Activated T-helper 1 cell treated with Interleukin-2 at 50 U/mL for 16 hours (primary cell): ENCODE measurements around the gene PTP4A1.
"Not testable (repeated sequence)": the region's sequence is repeated elsewhere in the genome, so short reads cannot be mapped to it uniquely, and the experiment has no call there.

ENCODE experiments used
- DNase-seq: peaks from one replicate; pipeline ENCODE4 v3.0.0-alpha.2; 2020; ENCODE audit warnings: low read depth

Gene PTP4A1

DNA sequence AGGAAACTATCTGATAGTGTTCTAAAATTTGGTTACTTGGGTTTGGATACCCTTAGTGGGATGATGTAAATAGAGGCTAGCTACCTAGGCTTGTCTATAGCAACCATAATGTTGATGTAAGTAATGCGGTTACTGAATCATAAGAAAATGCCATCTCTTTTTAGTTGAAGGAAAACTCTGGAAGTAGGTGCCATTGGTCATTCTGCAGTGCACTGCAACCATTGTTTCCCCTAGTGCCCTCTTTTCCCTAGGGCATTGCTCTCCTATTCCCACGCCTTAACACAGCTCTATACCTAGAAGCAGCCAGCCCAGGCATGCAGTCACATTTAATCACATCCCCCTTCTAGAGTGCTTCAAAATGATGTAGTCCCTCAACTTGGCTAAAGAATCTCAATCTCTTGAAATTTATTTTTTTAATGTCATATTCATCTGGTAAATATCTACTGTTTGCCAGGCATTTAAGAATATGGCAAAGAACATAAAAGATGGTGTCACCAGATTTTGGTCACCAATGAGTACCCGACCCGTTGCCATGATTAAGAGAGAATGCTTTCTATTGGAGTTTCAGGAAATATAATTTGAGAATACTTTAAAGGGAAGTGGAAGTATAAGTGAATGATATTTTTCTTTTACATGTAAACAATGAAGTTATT is 10.4 kb downstream of the PTP4A1 start:
- DNase-seq: no peak

DNA sequence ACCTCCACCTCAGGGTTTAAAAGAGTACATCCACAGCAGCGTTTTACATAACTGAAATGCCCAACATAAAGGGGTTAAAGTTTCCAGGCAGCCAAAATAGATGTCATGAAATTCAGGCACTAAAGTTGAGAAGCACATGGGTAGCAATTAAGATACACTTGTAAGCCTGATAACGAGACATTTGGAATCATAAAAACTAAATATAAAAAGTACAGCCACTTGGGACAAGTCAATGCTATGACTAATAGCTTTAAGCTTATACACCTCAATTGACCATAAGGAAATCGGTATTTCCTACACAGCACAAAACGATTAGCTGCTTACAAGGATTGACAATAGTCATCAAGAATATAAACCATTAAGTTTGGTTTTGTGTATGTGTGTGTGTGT is 11.8 kb downstream of the PTP4A1 start:
- no peak for DNase-seq

DNA sequence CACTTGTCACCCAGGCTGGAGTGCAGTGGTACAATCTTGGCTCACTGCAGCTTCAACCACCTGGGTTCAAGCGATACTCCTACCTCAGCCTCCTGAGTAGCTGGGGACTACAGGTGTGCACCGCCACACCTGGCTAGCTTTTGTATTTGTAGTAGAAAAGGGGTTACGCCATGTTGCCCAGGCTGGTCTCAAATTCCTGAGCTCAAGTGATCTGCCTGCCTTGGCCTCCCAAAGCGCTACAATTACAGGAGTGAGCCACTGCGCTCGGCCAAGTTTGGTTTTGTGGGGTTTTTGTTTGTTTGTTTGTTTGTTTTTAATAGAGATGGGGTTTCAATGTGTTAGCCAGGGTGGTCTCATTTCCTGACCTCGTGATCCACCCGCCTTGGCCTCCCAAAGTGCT is 12.3 kb downstream of the PTP4A1 start:
- DNase-seq: no peak

DNA sequence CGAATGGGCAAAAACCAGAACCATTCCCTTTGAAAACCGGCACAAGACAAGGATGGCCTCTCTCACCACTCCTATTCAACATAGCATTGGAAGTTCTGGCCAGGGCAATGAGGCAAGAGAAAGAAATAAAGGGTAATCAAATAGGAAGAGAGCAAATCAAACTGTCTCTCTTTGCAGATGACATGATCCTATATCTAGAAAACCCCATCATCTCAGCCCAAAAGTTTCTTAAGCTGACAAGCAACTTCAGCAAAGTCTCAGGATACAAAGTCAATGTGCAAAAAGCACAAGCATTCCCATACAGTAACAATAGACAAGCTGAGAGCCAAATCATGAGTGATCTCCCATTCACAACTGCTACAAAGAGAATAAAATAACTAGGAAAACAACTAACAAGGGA is 13.4 kb downstream of the PTP4A1 start:
- not testable (repeated sequence) for DNase-seq

DNA sequence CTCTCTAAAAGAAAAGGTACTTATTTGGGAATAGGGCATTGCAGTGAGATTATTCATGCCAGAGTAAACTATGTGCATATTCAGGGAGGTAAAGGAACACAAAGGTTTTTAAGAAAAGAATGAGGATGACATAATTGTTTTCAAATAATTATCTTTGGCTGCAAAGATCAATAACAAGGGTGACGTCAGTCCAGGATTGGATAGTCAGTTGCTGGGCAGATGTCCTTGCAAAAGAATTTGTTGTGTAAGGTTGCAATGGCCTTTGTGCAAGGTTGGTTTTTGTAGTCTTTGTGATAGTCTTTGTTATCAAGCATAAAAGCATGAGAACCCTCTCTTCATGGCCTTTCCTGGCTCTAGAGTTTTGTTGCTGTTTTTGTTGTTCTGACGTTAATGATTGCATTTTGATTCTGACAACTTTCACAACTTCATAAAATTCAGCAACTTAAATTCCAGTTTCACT is 17.7 kb downstream of the PTP4A1 start:
- DNase-seq: no peak

DNA sequence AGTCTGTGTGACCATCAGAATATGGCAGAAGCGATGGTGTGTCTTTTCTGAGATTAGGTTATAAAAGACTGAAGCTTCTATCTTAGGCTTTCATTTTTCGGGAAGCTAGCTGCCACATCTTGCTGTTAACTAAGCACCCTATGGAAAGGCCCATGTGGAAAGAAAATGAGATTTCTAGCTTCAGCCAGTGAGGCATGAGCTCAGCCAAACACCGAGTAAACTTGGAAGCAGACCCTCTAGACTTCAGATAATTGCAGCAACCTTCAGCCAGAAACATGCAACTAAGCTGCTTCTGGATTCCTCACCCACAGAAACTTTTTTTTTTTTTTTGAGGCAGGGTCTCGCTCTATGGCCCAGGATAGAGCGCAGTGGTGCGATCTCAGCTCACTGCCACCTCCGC is 20.6 kb downstream of the PTP4A1 start:
- no peak for DNase-seq

DNA sequence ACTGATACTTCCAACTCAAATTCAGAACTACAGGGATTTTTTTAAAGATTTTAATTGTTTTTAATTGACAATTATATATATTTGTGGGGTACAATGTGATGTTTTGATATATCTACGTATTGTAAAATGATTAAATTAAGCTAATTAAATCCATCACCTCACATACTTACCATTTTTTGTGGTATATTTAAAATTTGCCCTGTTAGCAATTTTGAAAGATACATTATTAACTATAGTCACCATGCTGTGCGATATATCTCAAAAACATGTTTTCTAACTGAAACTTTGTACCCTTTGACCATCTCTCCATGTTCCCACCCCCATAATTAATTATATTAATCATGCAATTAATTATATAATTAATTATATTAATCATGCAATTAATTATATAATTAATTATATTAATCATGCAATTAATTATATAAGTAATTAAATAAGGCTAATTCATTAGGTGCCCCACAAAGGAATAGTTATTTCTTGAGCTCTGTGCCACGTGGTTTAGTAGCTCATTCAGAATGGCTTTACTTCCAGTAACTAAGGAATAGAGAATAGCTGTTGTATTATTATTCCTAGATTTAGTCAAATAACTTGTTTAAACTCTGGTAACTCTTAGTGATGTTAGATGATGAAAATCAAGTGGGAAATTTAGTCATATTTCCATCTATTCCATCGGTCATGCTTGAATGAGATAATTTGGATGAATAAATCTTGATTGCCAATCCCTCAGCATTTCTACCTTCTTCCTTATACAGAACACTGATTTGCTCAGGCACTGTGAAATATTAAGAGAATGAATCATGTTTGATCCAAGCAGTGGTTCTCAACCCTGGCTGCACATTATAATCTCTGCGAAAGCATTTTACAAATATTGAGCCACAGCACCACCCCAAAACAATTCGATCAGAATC is 25.1 kb downstream of the PTP4A1 start:
- no peak for DNase-seq

DNA sequence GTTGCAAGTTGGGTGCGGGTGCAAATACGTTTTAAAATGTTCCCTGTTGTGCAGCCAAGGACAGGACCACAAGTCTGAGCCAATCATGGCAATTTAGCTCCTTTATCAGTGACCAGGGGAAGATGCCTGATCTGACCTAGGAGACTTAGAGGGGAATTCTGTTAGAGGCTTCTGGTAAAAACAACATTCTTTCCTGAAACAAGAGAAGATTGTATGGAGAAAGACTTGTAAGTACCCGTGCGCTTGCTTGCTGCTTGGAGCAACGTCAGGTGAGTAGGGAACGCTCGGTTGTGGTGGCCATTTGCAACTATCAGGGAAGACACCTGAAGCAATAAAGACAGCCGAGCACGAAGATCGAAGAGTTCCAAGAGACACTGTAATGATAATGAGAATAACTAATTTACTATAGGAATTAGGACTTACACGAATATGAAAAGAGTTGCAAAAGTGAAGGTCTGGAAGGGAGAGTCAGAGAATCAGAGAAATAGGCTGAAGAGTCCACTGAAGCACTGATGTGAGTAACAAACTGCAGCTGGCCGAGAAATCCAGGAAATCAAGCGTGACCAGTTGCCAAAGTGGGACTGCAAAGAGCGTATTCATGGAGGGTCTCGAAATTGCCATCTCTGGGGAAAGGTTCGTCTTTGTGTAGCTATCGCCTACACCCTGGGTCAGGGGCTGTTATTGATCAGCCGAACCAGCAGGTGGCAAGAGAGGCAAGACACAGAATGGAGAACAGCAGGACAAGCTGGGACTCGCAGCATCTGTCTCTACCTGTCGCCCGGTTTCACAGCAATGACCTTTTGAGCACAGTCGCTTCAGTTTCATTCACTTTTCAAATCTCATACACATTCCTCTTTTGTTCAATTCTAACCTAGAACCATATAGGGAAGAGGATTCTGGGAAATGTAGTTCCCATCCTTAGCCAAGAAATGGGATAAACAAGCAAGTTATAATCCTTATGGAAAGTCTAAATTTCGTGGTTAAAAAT is 26.1 kb downstream of the PTP4A1 start:
- peak; percentile 46 for DNase-seq

DNA sequence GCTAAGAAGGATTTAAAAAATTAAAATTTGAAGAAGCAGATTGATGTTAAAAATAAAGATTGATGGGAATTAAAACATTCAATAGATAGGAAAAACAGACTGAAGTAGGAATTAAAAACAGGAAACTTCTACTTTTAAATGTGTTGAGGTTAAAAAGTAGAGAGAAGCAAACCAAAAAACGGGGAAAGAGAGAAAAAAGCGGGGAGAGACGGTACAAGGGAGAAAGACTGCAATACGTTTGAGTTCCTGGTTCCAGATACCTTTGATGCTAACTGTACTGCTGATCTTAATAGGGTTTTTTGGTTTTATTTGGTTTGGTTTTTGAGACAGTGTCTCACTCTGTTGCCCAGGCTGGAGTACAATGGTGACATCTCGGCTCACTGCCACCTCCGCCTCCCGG is 27.0 kb downstream of the PTP4A1 start:
- no peak for DNase-seq

DNA sequence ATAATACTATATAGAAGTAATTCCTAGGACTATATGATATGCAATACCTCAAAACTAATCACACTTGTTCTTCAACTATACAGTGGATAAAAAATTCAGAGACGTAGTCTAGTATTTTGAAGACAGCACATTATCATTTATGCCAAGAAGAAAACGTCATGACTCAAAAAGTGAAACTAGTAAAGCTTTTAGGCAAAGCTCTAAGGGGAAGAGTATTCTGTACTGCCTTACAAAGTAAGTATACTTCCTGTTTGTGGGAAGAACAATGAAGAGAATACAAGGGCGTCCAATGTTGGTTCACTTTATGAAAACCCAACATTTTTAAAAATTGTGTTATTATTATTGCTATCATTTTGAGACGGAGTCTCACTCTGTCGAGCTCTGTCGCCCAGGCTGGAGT is 27.9 kb downstream of the PTP4A1 start:
- DNase-seq: no peak

DNA sequence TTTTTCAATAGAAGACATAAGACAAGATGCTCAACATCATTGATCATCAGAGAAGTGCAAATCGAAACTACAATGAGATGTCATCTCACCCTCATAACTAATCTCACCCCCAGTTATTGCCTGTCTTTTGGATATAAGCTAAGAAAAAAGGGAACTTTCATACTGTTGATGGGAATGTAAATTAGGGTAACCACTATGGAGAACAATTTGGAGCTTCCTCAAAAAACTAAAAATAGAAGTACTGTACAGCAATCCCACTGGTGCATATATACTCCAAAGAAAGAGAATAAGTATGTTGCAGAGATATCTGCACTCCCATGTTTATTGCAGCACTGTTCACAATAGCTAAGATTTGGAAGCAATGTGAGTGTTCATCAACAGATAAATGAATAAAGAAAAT is 37.0 kb downstream of the PTP4A1 start:
- no peak for DNase-seq

DNA sequence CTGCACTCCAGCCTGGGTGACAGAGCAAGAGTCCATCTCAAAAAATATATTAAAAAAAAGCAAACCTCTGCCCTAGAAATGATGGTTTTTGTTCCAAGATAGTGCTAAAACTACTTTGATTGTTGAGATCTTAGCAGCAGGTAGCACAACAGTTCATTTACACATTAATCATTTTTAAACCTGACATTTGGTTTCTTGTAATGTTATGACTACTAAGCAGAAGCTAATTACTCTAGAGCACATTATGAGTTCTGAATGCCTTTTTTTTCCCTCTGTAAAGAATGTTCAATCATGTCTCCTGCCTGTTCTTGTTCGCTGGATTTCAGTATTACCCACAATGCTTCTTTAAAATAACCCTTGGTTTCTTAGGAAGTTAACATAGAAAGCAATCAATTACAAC is 38.7 kb downstream of the PTP4A1 start:
- no peak for DNase-seq

DNA sequence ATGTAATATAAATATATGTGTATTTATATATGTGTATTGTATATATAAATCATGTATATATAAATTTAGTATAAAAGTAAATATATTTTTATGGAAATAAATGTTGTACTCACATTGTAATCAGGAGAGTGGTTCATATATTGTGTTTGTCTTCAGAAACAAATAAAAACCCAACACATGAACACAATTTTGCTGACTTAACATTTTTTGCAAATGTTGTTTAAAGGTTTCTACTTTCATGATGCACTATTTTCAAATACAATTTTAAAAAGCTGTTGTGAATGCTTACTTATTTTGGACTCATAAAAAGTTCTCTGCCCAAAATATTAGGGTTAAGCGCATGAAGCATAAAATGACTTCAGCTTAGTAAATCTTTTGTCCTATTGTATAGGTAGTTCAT is 39.3 kb downstream of the PTP4A1 start:
- no peak for DNase-seq

DNA sequence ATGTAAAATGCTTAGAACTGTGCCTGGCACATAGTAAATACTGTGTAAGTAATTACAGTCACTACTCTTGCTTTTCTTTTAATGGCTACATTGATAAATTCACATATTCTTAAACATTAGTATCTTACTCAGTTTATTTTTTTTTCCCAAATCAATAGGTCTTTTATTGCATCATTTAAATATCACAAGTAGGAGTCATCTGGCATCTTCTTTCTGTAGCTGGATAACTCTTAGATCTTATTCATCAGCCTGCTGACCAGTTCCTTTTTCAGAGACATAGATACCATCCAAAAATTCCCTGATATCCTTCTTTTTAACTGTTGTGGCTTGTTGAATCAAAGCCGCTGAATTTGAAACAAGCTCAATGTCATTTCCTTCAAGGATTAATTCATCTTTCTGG is 43.3 kb downstream of the PTP4A1 start:
- DNase-seq: no peak
